ES-I3 (cell line): ENCODE data around the gene CEP128.

Experiments used
- H3K36me3 ChIP-seq: 2 replicates; pipeline ENCODE4 v1.6.1; 2013; ENCODE audit warnings: mild to moderate bottlenecking, low read length, control low read depth, moderate library complexity; ENCODE audit not compliant: insufficient read depth
- H3K4me1 ChIP-seq: 2 replicates; pipeline ENCODE4 v1.6.1; 2013; ENCODE audit warnings: mild to moderate bottlenecking, control low read depth, low read length; ENCODE audit not compliant: insufficient read depth
- H3K9ac ChIP-seq: 2 replicates; pipeline ENCODE4 v1.6.1; 2013; ENCODE audit warnings: low read depth, mild to moderate bottlenecking, low read length, moderate library complexity
- H3K9me3 ChIP-seq: 2 replicates; pipeline ENCODE4 v1.6.1; 2013; ENCODE audit warnings: mild to moderate bottlenecking, low read length, moderate library complexity; ENCODE audit not compliant: control insufficient read depth, insufficient read depth

The CEP128 gene

GRCh38 chr14:80629606-80630005, 311.9 kb downstream of the CEP128 start:
- H3K9me3 ChIP-seq = no peaks in the 10 kb centered on the region
- H3K36me3 ChIP-seq = no peaks in the 10 kb centered on the region
- no peak overlapping the region for H3K9ac ChIP-seq
- no peaks in the 10 kb centered on the region for H3K4me1 ChIP-seq

- Histone ChIP-seq H3K9me3 (no peaks in the 10 kb centered on the region), H3K9ac (no peak overlapping the region), H3K36me3 (no peaks in the 10 kb centered on the region), H3K4me1 (no peaks in the 10 kb centered on the region)
Observed at GRCh38 chr14:80628547-80628946, 313.0 kb downstream of the CEP128 start.

GRCh38 chr14:80627745-80628144, 313.8 kb downstream of the CEP128 start:
- Histone ChIP-seq H3K9ac (no peak overlapping the region), H3K36me3 (no peaks in the 10 kb centered on the region), H3K4me1 (no peaks in the 10 kb centered on the region), H3K9me3 (no peaks in the 10 kb centered on the region)

GRCh38 chr14:80624581-80624980, 317.0 kb downstream of the CEP128 start:
- Histone ChIP-seq H3K4me1 (no peaks in the 10 kb centered on the region), H3K9ac (no peak overlapping the region), H3K9me3 (no peaks in the 10 kb centered on the region), H3K36me3 (no peaks in the 10 kb centered on the region)

GRCh38 chr14:80621701-80622100, 319.8 kb downstream of the CEP128 start:
- no peaks in the 10 kb centered on the region for H3K9me3 ChIP-seq
- no peaks in the 10 kb centered on the region for H3K36me3 ChIP-seq
- no peaks in the 10 kb centered on the region for H3K4me1 ChIP-seq
- no peak overlapping the region for H3K9ac ChIP-seq

- H3K4me1 ChIP-seq = no peaks in the 10 kb centered on the region
- no peaks in the 10 kb centered on the region for H3K36me3 ChIP-seq
- no peak overlapping the region for H3K9ac ChIP-seq
- no peaks in the 10 kb centered on the region for H3K9me3 ChIP-seq
Observed at GRCh38 chr14:80620434-80620833, 321.1 kb downstream of the CEP128 start.

GRCh38 chr14:80618751-80619329, 322.7 kb downstream of the CEP128 start:
- Histone ChIP-seq H3K9me3 (no peaks in the 10 kb centered on the region), H3K9ac (no peak overlapping the region), H3K36me3 (no peaks in the 10 kb centered on the region), H3K4me1 (no peaks in the 10 kb centered on the region)

GRCh38 chr14:80615831-80616230, 325.7 kb downstream of the CEP128 start:
- no peaks in the 10 kb centered on the region for H3K4me1 ChIP-seq
- no peaks in the 10 kb centered on the region for H3K9me3 ChIP-seq
- no peaks in the 10 kb centered on the region for H3K36me3 ChIP-seq
- H3K9ac ChIP-seq = no peak overlapping the region

- Histone ChIP-seq H3K36me3 (no peaks in the 10 kb centered on the region), H3K4me1 (no peaks in the 10 kb centered on the region), H3K9ac (no peak overlapping the region), H3K9me3 (no peaks in the 10 kb centered on the region)
Observed at GRCh38 chr14:80609055-80609454, 332.5 kb downstream of the CEP128 start.

- Histone ChIP-seq H3K4me1 (no peaks in the 10 kb centered on the region), H3K36me3 (no peaks in the 10 kb centered on the region), H3K9me3 (no peaks in the 10 kb centered on the region), H3K9ac (no peak overlapping the region)
Observed at GRCh38 chr14:80608563-80608962, 333.0 kb downstream of the CEP128 start.

- Histone ChIP-seq H3K4me1 (no peaks in the 10 kb centered on the region), H3K36me3 (no peaks in the 10 kb centered on the region), H3K9me3 (no peaks in the 10 kb centered on the region), H3K9ac (no peak overlapping the region)
Observed at GRCh38 chr14:80607430-80608190, 333.9 kb downstream of the CEP128 start.

GRCh38 chr14:80606347-80606772, 335.2 kb downstream of the CEP128 start:
- Histone ChIP-seq H3K9ac (no peak overlapping the region), H3K4me1 (no peaks in the 10 kb centered on the region), H3K9me3 (no peaks in the 10 kb centered on the region), H3K36me3 (no peaks in the 10 kb centered on the region)

- H3K4me1 ChIP-seq = no peaks in the 10 kb centered on the region
- H3K36me3 ChIP-seq = no peaks in the 10 kb centered on the region
- no peaks in the 10 kb centered on the region for H3K9me3 ChIP-seq
Observed at GRCh38 chr14:80605536-80605935, 336.0 kb downstream of the CEP128 start.

GRCh38 chr14:80602946-80603345, 338.6 kb downstream of the CEP128 start:
- no peaks in the 10 kb centered on the region for H3K4me1 ChIP-seq
- no peaks in the 10 kb centered on the region for H3K36me3 ChIP-seq
- no peaks in the 10 kb centered on the region for H3K9me3 ChIP-seq
- no peak overlapping the region for H3K9ac ChIP-seq

More at GRCh38 chr14:80605536-80605935, 336.0 kb downstream of the CEP128 start:
- no peak overlapping the region for H3K9ac ChIP-seq

- no peak overlapping the region for H3K9ac ChIP-seq
- no peaks in the 10 kb centered on the region for H3K36me3 ChIP-seq
- H3K4me1 ChIP-seq = no peaks in the 10 kb centered on the region
- no peaks in the 10 kb centered on the region for H3K9me3 ChIP-seq
Observed at GRCh38 chr14:80587096-80587724, 354.3 kb downstream of the CEP128 start.
